H9 (cell line): Measurements from ENCODE around the gene NME8. TPM values are rescaled to one million over a fixed set of nuclear protein-coding genes. Genes with fewer than 3 reads are reported as not detected.

ENCODE experiments used
- DNase-seq: peaks from one replicate; pipeline ENCODE4 v3.0.0-alpha.2; 2017
- H2AFZ ChIP-seq: one replicate; pipeline ENCODE4 v1.6.1; 2013; ENCODE audit warnings: mild to moderate bottlenecking, low read length, control low read depth, moderate library complexity
- H2AK5ac ChIP-seq: 2 replicates; pipeline ENCODE4 v1.6.1; 2013; ENCODE audit warnings: low read length, control low read depth, mixed read lengths; ENCODE audit not compliant: insufficient read length
- H2BK120ac ChIP-seq: one replicate; pipeline ENCODE4 v1.6.1; 2013; ENCODE audit warnings: low read depth, mild to moderate bottlenecking, low read length, control low read depth, inconsistent platforms; ENCODE audit not compliant: poor library complexity, severe bottlenecking
- H2BK12ac ChIP-seq: 2 replicates; pipeline ENCODE4 v1.6.1; 2013; ENCODE audit warnings: low read length, control low read depth, mixed read lengths, low read depth; ENCODE audit not compliant: insufficient read length
- H2BK15ac ChIP-seq: 2 replicates; pipeline ENCODE4 v1.6.1; 2013; ENCODE audit warnings: low read depth, low read length, control low read depth
- H2BK20ac ChIP-seq: one replicate; pipeline ENCODE4 v1.6.1; 2013; ENCODE audit warnings: low read depth, mild to moderate bottlenecking, low read length, control low read depth, inconsistent platforms; ENCODE audit not compliant: poor library complexity, severe bottlenecking
- H2BK5ac ChIP-seq: 2 replicates; pipeline ENCODE4 v1.6.1; 2013; ENCODE audit warnings: low read length, control low read depth, mixed read lengths; ENCODE audit not compliant: insufficient read length
- H3K14ac ChIP-seq: 2 replicates; pipeline ENCODE4 v1.6.1; 2013; ENCODE audit warnings: low read length, control low read depth; ENCODE audit not compliant: insufficient read depth
- H3K18ac ChIP-seq: 2 replicates; pipeline ENCODE4 v1.6.1; 2013; ENCODE audit warnings: low read depth, mild to moderate bottlenecking, mixed read lengths, low read length, control low read depth; ENCODE audit not compliant: insufficient read length
- H3K23ac ChIP-seq: 2 replicates; pipeline ENCODE4 v1.6.1; 2013; ENCODE audit warnings: low read length, control low read depth, mixed read lengths, low read depth; ENCODE audit not compliant: insufficient read length
- H3K23me2 ChIP-seq: 2 replicates; pipeline ENCODE4 v1.6.1; 2013; ENCODE audit warnings: low read depth, mild to moderate bottlenecking, mixed read lengths, low read length, control low read depth; ENCODE audit not compliant: insufficient read length, poor library complexity, severe bottlenecking
- H3K27ac ChIP-seq: 2 replicates; pipeline ENCODE4 v1.5.1; 2013; ENCODE audit warnings: low read length, control low read depth, mixed read lengths, low read depth; ENCODE audit not compliant: insufficient read length
- H3K27me3 ChIP-seq: 2 replicates; pipeline ENCODE4 v1.6.1; 2013; ENCODE audit warnings: low read length, control low read depth, inconsistent platforms; ENCODE audit not compliant: insufficient read depth
- H3K4ac ChIP-seq: 2 replicates; pipeline ENCODE4 v1.6.1; 2013; ENCODE audit warnings: low read depth, mild to moderate bottlenecking, control low read depth, inconsistent platforms, low read length, moderate library complexity
- H3K4me1 ChIP-seq: 2 replicates; pipeline ENCODE4 v1.6.1; 2013; ENCODE audit warnings: low read length, control low read depth, inconsistent platforms; ENCODE audit not compliant: insufficient read depth
- H3K4me2 ChIP-seq: 2 replicates; pipeline ENCODE4 v1.6.1; 2013; ENCODE audit warnings: low read length, control low read depth, mixed read lengths; ENCODE audit not compliant: insufficient read length, insufficient read depth
- H3K56ac ChIP-seq: 2 replicates; pipeline ENCODE4 v1.6.1; 2013; ENCODE audit warnings: low read depth, mild to moderate bottlenecking, mixed read lengths, low read length, control low read depth; ENCODE audit not compliant: insufficient read length
- H3K79me1 ChIP-seq: 2 replicates; pipeline ENCODE4 v1.6.1; 2013; ENCODE audit warnings: low read depth, mild to moderate bottlenecking, moderate library complexity, low read length, control low read depth, inconsistent platforms; ENCODE audit not compliant: insufficient read depth, poor library complexity, severe bottlenecking
- H3K79me2 ChIP-seq: 2 replicates; pipeline ENCODE4 v1.6.1; 2013; ENCODE audit warnings: low read length, control low read depth, inconsistent platforms; ENCODE audit not compliant: insufficient read depth
- H3K9ac ChIP-seq: 2 replicates; pipeline ENCODE4 v1.6.1; 2013; ENCODE audit warnings: low read length, control low read depth, mixed read lengths; ENCODE audit not compliant: insufficient read length; ENCODE audit errors: extremely low read depth
- H3K9me3 ChIP-seq: one replicate; pipeline ENCODE4 v1.6.1; 2013; ENCODE audit warnings: low read depth, low read length, inconsistent platforms; ENCODE audit not compliant: control insufficient read depth
- H3T11ph ChIP-seq: one replicate; pipeline ENCODE4 v1.6.1; 2013; ENCODE audit warnings: mild to moderate bottlenecking, low read length, control low read depth, inconsistent platforms
- H4K20me1 ChIP-seq: one replicate; pipeline ENCODE4 v1.6.1; 2013; ENCODE audit not compliant: control insufficient read depth, insufficient read length, insufficient read depth
- H4K5ac ChIP-seq: 2 replicates; pipeline ENCODE4 v1.6.1; 2013; ENCODE audit warnings: low read depth, mild to moderate bottlenecking, mixed read lengths, low read length, control low read depth; ENCODE audit not compliant: insufficient read length
- H4K8ac ChIP-seq: replicated peaks from 2 replicates; pipeline ENCODE4 v1.6.1; 2013; ENCODE audit warnings: low read length, control low read depth, mixed read lengths, low read depth; ENCODE audit not compliant: insufficient read length
- H4K91ac ChIP-seq: 2 replicates; pipeline ENCODE4 v1.6.1; 2013; ENCODE audit warnings: low read depth, mild to moderate bottlenecking, moderate library complexity, mixed read lengths, low read length, control low read depth; ENCODE audit not compliant: insufficient read length
- H3K27ac Mint-ChIP-seq, 3 experiments: 2 replicates in 2 of 3; 3 replicates in 1 of 3; pipeline ENCODE4 v1.8.0; 2020 to 2021; ENCODE audit warnings: mixed read lengths in 3 of 3, mild to moderate bottlenecking in 1 of 3, moderate library complexity in 1 of 3
- H3K27me3 Mint-ChIP-seq: 2 replicates; pipeline ENCODE4 v1.8.0; 2021; ENCODE audit warnings: low read depth, mild to moderate bottlenecking, moderate library complexity, mixed read lengths
- H3K36me3 Mint-ChIP-seq, 3 experiments: 2 replicates in 2 of 3; 3 replicates in 1 of 3; pipeline ENCODE4 v1.8.0; 2020 to 2021; ENCODE audit warnings: low read depth in 3 of 3, mixed read lengths in 3 of 3; ENCODE audit not compliant: insufficient read depth in 1 of 3
- H3K4me1 Mint-ChIP-seq, 2 experiments: 2 replicates each; pipeline ENCODE4 v1.8.0; 2020; ENCODE audit warnings: mixed read lengths in 2 of 2
- H3K4me3 Mint-ChIP-seq, 2 experiments: 2 replicates in 1 of 2; 3 replicates in 1 of 2; pipeline ENCODE4 v1.8.0; 2020 to 2021; ENCODE audit warnings: mild to moderate bottlenecking in 2 of 2, mixed read lengths in 2 of 2, moderate library complexity in 1 of 2
- H3K9me3 Mint-ChIP-seq, 2 experiments: 2 replicates in 1 of 2; 3 replicates in 1 of 2; pipeline ENCODE4 v1.8.0; 2020; ENCODE audit warnings: mild to moderate bottlenecking in 2 of 2, mixed read lengths in 2 of 2, moderate library complexity in 1 of 2
- CTCF ChIP-seq: fragments of 200-600 bp; sonication (generic); conservative IDR thresholded peaks from 3 replicates; pipeline ENCODE4 v1.8.0; 2021; ENCODE audit warnings: antibody characterized with exemption, mild to moderate bottlenecking
- WGBS: extraction: QIAGEN DNeasy Blood & Tissue Kit; methylation state at CpG from one replicate; pipeline ENCODE4 v1.1.7; 2013; ENCODE audit warnings: missing lambda C conversion rate, low lambda C conversion rate, mixed read lengths; ENCODE audit not compliant: insufficient read length; ENCODE audit errors: extremely low coverage; 5-methylcytosine and 5-hydroxymethylcytosine counted together
- total RNA-seq: library from RNA; stranded (reverse); gene quantifications from 2 replicates; pipeline ENCODE4 v1.2.1, GENCODE V29; 2021

NME8 gene
- total RNA-seq, 1 experiment from 2014 or later = 0.33 TPM

DNA sequence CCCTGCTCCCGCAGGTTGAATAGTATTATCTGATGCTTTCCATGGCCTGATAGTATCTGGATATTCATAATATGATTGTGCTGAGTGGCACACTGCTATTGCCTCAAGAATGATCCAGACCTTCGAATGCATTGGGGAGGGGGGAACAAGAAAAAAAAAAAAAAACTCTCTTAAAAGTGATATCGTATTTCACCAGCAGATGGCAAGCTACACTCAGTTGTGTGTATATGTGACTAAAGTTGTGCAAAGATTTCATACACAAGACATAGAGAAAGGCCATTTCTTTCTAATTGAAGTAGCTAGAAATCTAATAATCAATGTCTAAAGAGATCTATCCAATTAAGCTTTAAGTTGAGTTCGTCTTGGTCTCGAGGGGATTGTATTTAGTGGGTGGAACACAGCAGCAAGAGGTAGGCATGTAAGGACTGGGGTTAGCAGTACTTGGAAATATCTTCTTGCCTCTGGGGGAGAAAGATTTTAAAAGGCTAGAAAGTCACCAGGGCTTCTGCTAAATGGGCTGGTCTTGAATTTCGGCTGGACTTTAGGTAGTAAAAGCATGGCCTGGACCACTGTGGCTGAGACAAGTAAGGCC is 52.9 kb downstream of the NME8 start:
- Mint-ChIP-seq H3K4me1 (0 out of 4 replicates have a peak, but pooled peaks cover 0 to 2% of the 10 kb centered on the region in 2 experiments), H3K27me3 (no peaks in the 10 kb centered on the region; the same call in none of the 2 replicates), H3K9me3 (peaks cover 0 to 2% of the 10 kb centered on the region in 2 experiments; a peak in 1 of 5 replicates), H3K36me3 (no peaks in the 10 kb centered on the region), H3K4me3 (no peak overlapping the region), H3K27ac (no peak overlapping the region; a peak in 1 of 7 replicates)
- Histone ChIP-seq H4K91ac (no peak overlapping the region), H3K23me2 (no peaks in the 10 kb centered on the region), H3K4ac (no peak overlapping the region), H3K9me3 (no peaks in the 10 kb centered on the region), H3K79me1 (no peaks in the 10 kb centered on the region), H2AK5ac (no peak overlapping the region), H2AFZ (no peak overlapping the region), H2BK12ac (no peak overlapping the region), H2BK20ac (no peak overlapping the region), H3K56ac (no peak overlapping the region), H3K23ac (no peak overlapping the region), H2BK5ac (no peak overlapping the region), H3K79me2 (no peaks in the 10 kb centered on the region), H4K8ac (no peak overlapping the region), H2BK15ac (no peak overlapping the region), H2BK120ac (no peak overlapping the region), H4K20me1 (no peaks in the 10 kb centered on the region), H3K9ac (no peak overlapping the region), H3K4me2 (no peak overlapping the region), H3K4me1 (no peaks in the 10 kb centered on the region), H3K14ac (no peak overlapping the region), H3T11ph (no peak overlapping the region), H4K5ac (no peak overlapping the region), H3K27ac (no peak overlapping the region), H3K18ac (no peak overlapping the region), H3K27me3 (no peaks in the 10 kb centered on the region)
- TF ChIP-seq CTCF = peak; percentile 73
- WGBS = no CpG with 5 or more reads among the region's 6 CpGs
- no peak for DNase-seq
